HG03103 (cell line): ENCODE results near the gene PEA15.
A peak's percentile ranks its signal among the peaks of the same experiment; 100 is the strongest.

Experiments used
- ATAC-seq: cut with Tn5 transposase; IDR thresholded peaks from one replicate; pipeline ENCODE4 v1.9.1; 2021; ENCODE audit warnings: low read depth; ENCODE audit not compliant: unreplicated experiment

The PEA15 gene

GRCh38 chr1:160205242-160206035 lies at the start of gene PEA15:
Gene PEA15 (plus strand): TSS chr1:160205384. CDS start chr1:160211545, 6,161 bp downstream.
- peak; percentile 37 for ATAC-seq

- no peak for ATAC-seq
Measured at GRCh38 chr1:160156361-160156760, 48.8 kb upstream of the PEA15 start.

GRCh38 chr1:160157174-160157573 lies 48.0 kb upstream of the PEA15 start:
- no peak for ATAC-seq

GRCh38 chr1:160158031-160158430 lies 47.2 kb upstream of the PEA15 start:
- ATAC-seq, result no peak

- no peak for ATAC-seq
Measured at GRCh38 chr1:160158534-160158933, 46.6 kb upstream of the PEA15 start.

GRCh38 chr1:160159846-160160245 lies 45.3 kb upstream of the PEA15 start:
- ATAC-seq, result no peak

- no peak for ATAC-seq
Measured at GRCh38 chr1:160161965-160162705, 43.0 kb upstream of the PEA15 start.

GRCh38 chr1:160162931-160163330 lies 42.3 kb upstream of the PEA15 start:
- no peak for ATAC-seq

GRCh38 chr1:160163615-160164014 lies 41.6 kb upstream of the PEA15 start:
- no peak for ATAC-seq

GRCh38 chr1:160164121-160164520 lies 41.1 kb upstream of the PEA15 start:
- no peak for ATAC-seq

GRCh38 chr1:160166166-160166868 lies 38.9 kb upstream of the PEA15 start:
- no peak for ATAC-seq

- no peak for ATAC-seq
Measured at GRCh38 chr1:160167056-160167455, 38.1 kb upstream of the PEA15 start.

- ATAC-seq, result no peak
Measured at GRCh38 chr1:160167580-160167979, 37.6 kb upstream of the PEA15 start.

- no peak for ATAC-seq
Measured at GRCh38 chr1:160168016-160168415, 37.2 kb upstream of the PEA15 start.

GRCh38 chr1:160168609-160169369 lies 36.4 kb upstream of the PEA15 start:
- ATAC-seq, result no peak

- ATAC-seq, result no peak
Measured at GRCh38 chr1:160169553-160170399, 35.4 kb upstream of the PEA15 start.

- no peak for ATAC-seq
Measured at GRCh38 chr1:160171354-160171753, 33.8 kb upstream of the PEA15 start.

GRCh38 chr1:160171980-160172379 lies 33.2 kb upstream of the PEA15 start:
- ATAC-seq, result no peak

- ATAC-seq, result no peak
Measured at GRCh38 chr1:160177231-160177630, 28.0 kb upstream of the PEA15 start.

- ATAC-seq, result no peak
Measured at GRCh38 chr1:160177667-160178066, 27.5 kb upstream of the PEA15 start.
